Natural killer cell treated with Interleukin-12 subunit alpha and Interleukin-12 subunit beta and Interleukin-15 and Interleukin-18, amount 100 ng/mL, for 72 hours (primary cell): ENCODE measurements around the gene LIMA1. TPM values are rescaled to one million over a fixed set of nuclear protein-coding genes. Genes with fewer than 3 reads are reported as not detected.
"Not testable (repeated sequence)": the region's sequence is repeated elsewhere in the genome, so short reads cannot be mapped to it uniquely, and the experiment has no call there.

Experiments
- ATAC-seq, 2 donors: fragments of 150-1000 bp; cut with Tn5 transposase in 1 of 2; sonication (Bioruptor Pico), chemical (Tn5 transposase) in 1 of 2; 2 replicates each; pipeline ENCODE4 v1.10.0; 2021
- DNase-seq: peaks from one replicate; pipeline ENCODE4 v3.0.0; 2022; ENCODE audit warnings: low spot score
- H3K27ac Mint-ChIP-seq, 2 donors: 1 replicate in 1 of 2; 2 replicates in 1 of 2; pipeline ENCODE4 v1.8.0; 2022; ENCODE audit warnings: mixed read lengths in 2 of 2, mild to moderate bottlenecking in 1 of 2, moderate library complexity in 1 of 2
- H3K27me3 Mint-ChIP-seq, 2 donors: 1 replicate in 1 of 2; 2 replicates in 1 of 2; pipeline ENCODE4 v1.8.0; 2022; ENCODE audit warnings: mixed read lengths in 2 of 2
- H3K36me3 Mint-ChIP-seq: one replicate; pipeline ENCODE4 v1.8.0; 2022; ENCODE audit warnings: mixed read lengths
- H3K4me1 Mint-ChIP-seq, 2 donors: 1 replicate in 1 of 2; 2 replicates in 1 of 2; pipeline ENCODE4 v1.8.0; 2022; ENCODE audit warnings: low read depth in 2 of 2, mixed read lengths in 2 of 2, mild to moderate bottlenecking in 1 of 2
- H3K4me3 Mint-ChIP-seq: one replicate; pipeline ENCODE4 v1.8.0; 2022; ENCODE audit warnings: mixed read lengths
- H3K9me3 Mint-ChIP-seq: 2 replicates; pipeline ENCODE4 v1.8.0; 2022; ENCODE audit warnings: mixed read lengths
- total RNA-seq, 2 donors: library from RNA; stranded (reverse); gene quantifications; one replicate each; pipeline ENCODE4 v1.2.3, GENCODE V29; 2022

LIMA1 gene
- 10 to 100 TPM; 15.3 to 41.3 TPM for total RNA-seq

- peaks cover 0 to 5% of the 10 kb centered on the region in 2 donors for H3K27me3 Mint-ChIP-seq
- H3K4me1 Mint-ChIP-seq, result peaks cover 12 to 14% of the 10 kb centered on the region in 2 donors
- H3K4me3 Mint-ChIP-seq, result peak within 1 kb of the TSS; percentile 90
- H3K9me3 Mint-ChIP-seq, result no peaks in the 10 kb centered on the region
- DNase-seq (peak; percentile 93), ATAC-seq (peak; percentile 99)
- H3K27ac Mint-ChIP-seq, result peak within 1 kb of the TSS; percentile 54 to 55
- no peaks in the 10 kb centered on the region for H3K36me3 Mint-ChIP-seq
Measured at GRCh38 chr12:50283229-50283923, at the start of gene LIMA1. Gene LIMA1 (minus strand): TSS chr12:50283520. CDS start chr12:50248751, 34,769 bp downstream.

GRCh38 chr12:50331745-50332144 is 48.4 kb upstream of the LIMA1 start:
- H3K9me3 Mint-ChIP-seq, result no peaks in the 10 kb centered on the region
- H3K36me3 Mint-ChIP-seq, result no peaks in the 10 kb centered on the region
- no peaks in the 10 kb centered on the region for H3K27me3 Mint-ChIP-seq
- no peak for DNase-seq
- no peaks in the 10 kb centered on the region for H3K4me1 Mint-ChIP-seq
- H3K27ac Mint-ChIP-seq, result no peak overlapping the region
- H3K4me3 Mint-ChIP-seq, result no peak overlapping the region
- no peak for ATAC-seq

GRCh38 chr12:50328664-50329063 is 45.3 kb upstream of the LIMA1 start:
- not testable (repeated sequence) for H3K27ac Mint-ChIP-seq, ATAC-seq, H3K36me3 Mint-ChIP-seq, H3K27me3 Mint-ChIP-seq, DNase-seq, H3K4me1 Mint-ChIP-seq, H3K4me3 Mint-ChIP-seq, H3K9me3 Mint-ChIP-seq

- Mint-ChIP-seq H3K4me1 (no peaks in the 10 kb centered on the region), H3K4me3 (no peak overlapping the region), H3K36me3 (no peaks in the 10 kb centered on the region)
Measured at GRCh38 chr12:50326590-50327284, 43.4 kb upstream of the LIMA1 start.

GRCh38 chr12:50325890-50326391 is 42.6 kb upstream of the LIMA1 start:
- H3K4me1 Mint-ChIP-seq, result no peaks in the 10 kb centered on the region
- H3K27ac Mint-ChIP-seq, result no peak overlapping the region
- no peak for ATAC-seq
- no peaks in the 10 kb centered on the region for H3K9me3 Mint-ChIP-seq
- DNase-seq, result no peak
- no peaks in the 10 kb centered on the region for H3K36me3 Mint-ChIP-seq
- H3K27me3 Mint-ChIP-seq, result no peaks in the 10 kb centered on the region
- H3K4me3 Mint-ChIP-seq, result no peak overlapping the region

More at GRCh38 chr12:50326590-50327284, 43.4 kb upstream of the LIMA1 start:
- no peak for DNase-seq
- no peak for ATAC-seq
- Mint-ChIP-seq H3K27me3 (no peaks in the 10 kb centered on the region), H3K27ac (no peak overlapping the region), H3K9me3 (no peaks in the 10 kb centered on the region)

GRCh38 chr12:50324770-50325169 is 41.5 kb upstream of the LIMA1 start:
- H3K9me3 Mint-ChIP-seq, DNase-seq, H3K4me3 Mint-ChIP-seq, H3K27ac Mint-ChIP-seq, ATAC-seq, H3K4me1 Mint-ChIP-seq, H3K36me3 Mint-ChIP-seq, H3K27me3 Mint-ChIP-seq: not testable (repeated sequence)

- not testable (repeated sequence) for H3K27me3 Mint-ChIP-seq, H3K4me1 Mint-ChIP-seq
Measured at GRCh38 chr12:50324077-50324476, 40.8 kb upstream of the LIMA1 start.

GRCh38 chr12:50322206-50322605 is 38.9 kb upstream of the LIMA1 start:
- Mint-ChIP-seq H3K9me3 (no peaks in the 10 kb centered on the region), H3K27me3 (no peaks in the 10 kb centered on the region), H3K36me3 (no peaks in the 10 kb centered on the region), H3K4me1 (no peaks in the 10 kb centered on the region), H3K27ac (no peak overlapping the region), H3K4me3 (no peak overlapping the region)
- no peak for ATAC-seq
- DNase-seq, result no peak

More at GRCh38 chr12:50324077-50324476, 40.8 kb upstream of the LIMA1 start:
- not testable (repeated sequence) for ATAC-seq, H3K9me3 Mint-ChIP-seq, H3K4me3 Mint-ChIP-seq, DNase-seq, H3K27ac Mint-ChIP-seq, H3K36me3 Mint-ChIP-seq

- H3K27ac Mint-ChIP-seq, result no peak overlapping the region
- ATAC-seq (no peak), DNase-seq (no peak)
- no peaks in the 10 kb centered on the region for H3K36me3 Mint-ChIP-seq
- no peaks in the 10 kb centered on the region for H3K27me3 Mint-ChIP-seq
- no peak overlapping the region for H3K4me3 Mint-ChIP-seq
- H3K9me3 Mint-ChIP-seq, result no peaks in the 10 kb centered on the region
- H3K4me1 Mint-ChIP-seq, result no peaks in the 10 kb centered on the region
Measured at GRCh38 chr12:50317203-50317602, 33.9 kb upstream of the LIMA1 start.

GRCh38 chr12:50315803-50316202 is 32.5 kb upstream of the LIMA1 start:
- no peak for ATAC-seq
- Mint-ChIP-seq H3K4me1 (no peaks in the 10 kb centered on the region), H3K27ac (no peak overlapping the region), H3K9me3 (no peaks in the 10 kb centered on the region), H3K4me3 (no peak overlapping the region), H3K36me3 (no peaks in the 10 kb centered on the region), H3K27me3 (no peaks in the 10 kb centered on the region)
- DNase-seq, result no peak

GRCh38 chr12:50314636-50315312 is 31.5 kb upstream of the LIMA1 start:
- no peak for DNase-seq
- ATAC-seq, result no peak

GRCh38 chr12:50313971-50314370 is 30.7 kb upstream of the LIMA1 start:
- not testable (repeated sequence) for H3K4me3 Mint-ChIP-seq, H3K27me3 Mint-ChIP-seq, DNase-seq, H3K36me3 Mint-ChIP-seq, H3K27ac Mint-ChIP-seq, H3K4me1 Mint-ChIP-seq, ATAC-seq, H3K9me3 Mint-ChIP-seq

More at GRCh38 chr12:50314636-50315312, 31.5 kb upstream of the LIMA1 start:
- Mint-ChIP-seq H3K27me3 (no peaks in the 10 kb centered on the region), H3K4me3 (no peak overlapping the region), H3K27ac (no peak overlapping the region), H3K4me1 (no peaks in the 10 kb centered on the region), H3K9me3 (no peaks in the 10 kb centered on the region), H3K36me3 (no peaks in the 10 kb centered on the region)

GRCh38 chr12:50313256-50313931 is 30.1 kb upstream of the LIMA1 start:
- no peak overlapping the region for H3K27ac Mint-ChIP-seq
- H3K4me1 Mint-ChIP-seq, result no peaks in the 10 kb centered on the region
- H3K4me3 Mint-ChIP-seq, result no peak overlapping the region
- DNase-seq, result no peak
- no peaks in the 10 kb centered on the region for H3K27me3 Mint-ChIP-seq
- H3K9me3 Mint-ChIP-seq, result no peaks in the 10 kb centered on the region
- H3K36me3 Mint-ChIP-seq, result no peaks in the 10 kb centered on the region
- no peak for ATAC-seq
